GM19438 (cell line): ENCODE data around the gene CCDC144A.
"Not testable (repeated sequence)": the region's sequence is repeated elsewhere in the genome, so short reads cannot be mapped to it uniquely, and the experiment has no call there.

Source experiments
- ATAC-seq: cut with Tn5 transposase; IDR thresholded peaks from one replicate; pipeline ENCODE4 v1.9.1; 2021; ENCODE audit warnings: low read depth; ENCODE audit not compliant: unreplicated experiment

Gene CCDC144A

DNA sequence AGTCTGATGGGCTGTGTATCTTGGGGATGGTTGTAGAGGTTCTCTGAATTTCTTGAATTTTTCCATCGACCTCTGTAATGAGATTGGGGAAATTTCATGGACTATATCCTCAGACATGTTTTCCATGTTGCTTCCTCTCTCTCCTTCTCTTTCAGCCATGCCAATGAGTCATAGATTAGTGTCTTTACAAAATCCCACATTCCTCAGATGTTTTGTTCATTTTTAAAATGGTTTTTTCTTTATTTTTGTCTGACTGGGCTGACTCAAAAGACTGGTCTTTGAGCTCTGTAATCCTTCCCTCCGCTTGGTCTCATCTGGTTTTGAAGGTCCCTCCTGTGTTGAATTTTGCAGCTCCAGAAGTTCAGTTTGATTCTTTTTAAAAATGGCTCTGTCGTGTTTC, 60.5 kb downstream of the CCDC144A start:
- not testable (repeated sequence) for ATAC-seq

DNA sequence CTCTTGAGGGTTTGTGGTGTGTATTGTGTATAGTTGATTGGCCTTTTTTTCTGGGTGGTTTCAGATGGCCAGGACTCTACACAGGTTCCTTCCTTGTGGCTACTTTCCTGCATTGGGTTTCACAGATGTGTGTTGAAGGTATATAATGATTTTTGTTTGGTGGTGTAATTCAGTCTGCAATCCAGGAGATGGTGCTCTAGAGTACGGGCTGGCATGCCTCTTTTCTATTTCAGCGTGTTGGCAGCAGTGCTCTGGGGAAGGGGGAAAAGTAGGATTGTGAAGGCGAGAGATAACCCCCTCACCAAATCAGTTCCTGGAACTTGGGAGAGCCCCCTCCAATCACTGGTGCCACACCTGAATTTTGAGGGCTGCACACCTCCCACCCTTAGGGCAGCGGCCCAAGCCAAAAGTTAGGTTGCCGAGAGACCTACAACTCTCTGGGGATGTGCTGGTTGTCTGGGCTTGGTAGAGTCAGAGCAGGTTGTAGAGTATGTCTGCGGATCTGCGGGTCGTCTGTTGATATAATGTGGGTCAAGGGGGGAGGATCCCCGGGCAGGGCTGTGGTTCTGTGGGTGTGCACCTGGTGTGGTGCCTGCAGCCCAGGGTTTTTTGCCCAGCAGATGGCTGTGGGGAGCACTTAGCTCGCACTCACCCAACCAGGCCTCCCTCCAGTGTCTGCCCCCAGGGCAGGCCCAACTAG, 61.3 kb downstream of the CCDC144A start:
- not testable (repeated sequence) for ATAC-seq

DNA sequence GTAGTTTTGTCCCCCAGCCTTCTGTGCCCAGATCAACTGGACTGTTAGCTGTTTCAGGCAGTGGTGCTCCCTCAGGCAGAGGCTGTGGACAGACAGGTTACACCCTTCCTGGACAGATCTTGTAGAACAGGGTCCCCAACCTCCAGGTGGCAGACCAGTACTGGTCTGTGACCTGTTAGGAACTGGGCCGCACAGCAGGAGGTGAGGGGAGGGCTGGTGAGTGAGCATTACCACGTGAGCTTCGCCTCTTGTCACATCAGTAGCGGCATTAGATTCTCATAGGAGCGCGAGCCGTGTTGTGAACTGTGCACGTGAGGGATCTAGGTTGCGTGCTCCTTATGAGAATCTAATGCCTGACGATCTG, 61.9 kb downstream of the CCDC144A start:
- not testable (repeated sequence) for ATAC-seq

DNA sequence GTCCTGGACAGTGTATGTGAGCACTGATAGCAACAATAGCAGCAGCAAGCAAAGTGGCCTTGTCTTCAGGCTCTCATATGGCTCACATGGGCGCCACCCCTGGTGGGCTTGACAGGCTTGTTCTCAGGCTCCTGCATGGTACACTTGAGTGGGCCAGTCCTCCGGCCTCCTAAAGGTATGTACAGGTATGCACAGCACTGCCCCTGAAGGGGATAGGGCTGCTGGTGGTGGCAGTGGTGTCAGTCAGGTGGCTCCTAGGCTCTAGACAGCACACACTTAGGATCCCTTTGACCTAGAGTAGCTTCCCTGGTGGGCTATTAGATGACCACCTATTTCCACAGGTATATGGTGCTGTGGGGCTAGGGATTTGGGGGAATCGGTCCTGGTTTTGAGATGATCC, 67.5 kb downstream of the CCDC144A start:
- ATAC-seq, result not testable (repeated sequence)

DNA sequence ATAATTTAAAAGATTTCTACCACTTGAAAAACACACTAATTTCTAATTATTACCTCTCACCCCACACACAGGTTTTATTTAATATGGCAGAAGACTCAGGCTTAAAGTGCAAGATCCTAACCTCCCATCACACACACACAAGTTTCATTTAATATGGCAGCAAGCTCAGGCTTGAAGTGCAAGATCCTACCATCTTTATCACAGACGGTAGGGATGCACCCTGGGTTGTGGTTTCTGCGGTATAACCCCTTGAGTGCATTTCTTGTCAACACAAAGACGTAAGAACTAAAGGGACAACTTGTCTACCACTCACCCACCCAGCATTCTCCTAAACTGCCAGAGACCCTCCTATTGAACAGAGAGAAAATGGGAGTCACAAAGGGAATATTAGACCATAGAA, 68.1 kb downstream of the CCDC144A start:
- not testable (repeated sequence) for ATAC-seq

DNA sequence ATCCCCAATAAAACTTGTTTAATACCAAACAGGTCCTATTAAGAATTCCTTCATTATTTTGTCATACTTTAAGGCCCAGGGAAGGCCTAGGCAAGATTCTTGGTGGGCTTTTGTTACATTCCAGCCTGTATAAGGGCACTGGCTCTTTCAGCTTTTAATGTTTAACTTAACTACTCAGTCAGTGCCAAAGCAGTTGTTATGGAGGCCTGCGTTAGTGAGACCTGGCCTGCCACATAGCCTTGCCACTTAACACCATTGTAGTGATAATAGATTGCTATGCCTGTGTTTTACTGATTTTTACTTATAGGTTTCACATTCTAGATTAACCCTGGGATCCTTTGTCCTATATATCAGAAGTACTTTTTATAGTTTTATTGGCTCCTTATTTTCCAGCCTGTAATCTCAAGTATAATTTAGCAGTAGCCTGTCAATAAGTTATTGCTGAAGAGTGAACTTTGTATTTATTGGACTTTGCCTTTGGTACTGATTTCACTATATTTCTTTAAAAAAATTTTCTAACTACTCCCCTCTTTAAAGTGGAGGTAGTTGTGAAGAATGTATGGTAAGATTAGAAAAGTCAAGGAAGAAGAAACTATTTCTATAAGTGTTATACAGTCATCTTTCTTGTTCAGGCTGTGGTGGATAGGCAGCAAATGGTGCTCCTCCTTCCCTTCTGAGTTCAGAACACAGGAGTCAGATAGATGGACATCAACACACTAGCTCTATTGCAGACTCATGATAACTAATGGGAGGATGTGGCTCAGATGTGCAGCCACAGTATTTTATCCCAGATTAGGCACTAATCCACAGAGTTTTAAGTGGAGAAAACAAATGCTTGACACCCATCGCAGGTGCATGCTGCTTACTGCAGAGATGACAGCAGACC, 78.5 kb downstream of the CCDC144A start:
- not testable (repeated sequence) for ATAC-seq

DNA sequence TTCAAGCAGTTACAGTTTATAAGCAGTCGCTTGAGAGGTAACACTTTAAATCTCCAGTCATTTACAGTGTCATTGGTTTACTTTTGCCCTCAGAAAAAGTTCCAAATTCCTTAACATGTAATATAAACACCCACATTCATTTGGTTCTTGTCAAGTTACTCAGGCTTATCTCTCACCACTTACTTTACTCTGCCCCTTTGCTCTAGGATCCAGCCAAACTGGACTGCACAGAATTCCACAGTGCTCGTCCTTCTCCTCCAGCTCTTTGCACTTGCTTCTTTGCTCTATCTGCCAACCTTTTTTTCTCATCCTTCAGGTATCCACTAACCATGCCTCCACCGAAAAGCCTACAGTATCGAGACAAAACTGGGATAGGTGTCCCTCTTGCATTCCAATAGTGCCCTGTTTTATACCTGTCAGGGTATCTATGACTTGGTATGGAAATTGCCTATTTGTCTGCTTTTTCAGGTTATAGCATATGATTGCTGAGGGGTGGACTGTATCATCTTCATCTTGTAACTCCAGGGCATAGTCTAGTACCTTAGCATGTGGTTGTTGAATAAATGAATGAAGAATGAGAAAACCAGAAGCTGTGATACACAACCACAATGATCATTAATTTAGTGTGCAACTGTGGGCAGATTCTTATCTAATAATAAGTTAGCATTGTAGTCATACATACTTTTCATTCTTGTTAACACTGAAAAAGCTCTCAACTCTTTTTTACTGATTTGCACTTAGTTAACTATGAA, 82.5 kb downstream of the CCDC144A start:
- ATAC-seq, result not testable (repeated sequence)

DNA sequence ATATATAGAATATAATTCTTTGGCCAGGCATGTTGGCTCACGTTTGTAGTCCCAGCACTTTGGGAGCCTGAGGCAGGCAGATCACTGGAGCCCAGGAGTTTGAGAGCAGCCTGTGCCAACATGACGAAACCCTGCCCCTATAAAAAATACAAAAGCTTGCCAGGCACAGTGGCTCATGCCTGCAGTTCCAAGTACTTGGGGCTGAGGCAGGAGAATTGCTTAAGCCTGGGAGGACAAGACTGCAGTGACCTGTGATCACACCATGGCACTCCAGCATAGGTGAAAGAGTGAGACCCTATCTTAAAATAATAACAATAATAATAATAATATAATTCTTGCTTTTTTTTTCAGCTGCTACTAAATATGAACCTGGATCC, 83.1 kb downstream of the CCDC144A start:
- not testable (repeated sequence) for ATAC-seq

DNA sequence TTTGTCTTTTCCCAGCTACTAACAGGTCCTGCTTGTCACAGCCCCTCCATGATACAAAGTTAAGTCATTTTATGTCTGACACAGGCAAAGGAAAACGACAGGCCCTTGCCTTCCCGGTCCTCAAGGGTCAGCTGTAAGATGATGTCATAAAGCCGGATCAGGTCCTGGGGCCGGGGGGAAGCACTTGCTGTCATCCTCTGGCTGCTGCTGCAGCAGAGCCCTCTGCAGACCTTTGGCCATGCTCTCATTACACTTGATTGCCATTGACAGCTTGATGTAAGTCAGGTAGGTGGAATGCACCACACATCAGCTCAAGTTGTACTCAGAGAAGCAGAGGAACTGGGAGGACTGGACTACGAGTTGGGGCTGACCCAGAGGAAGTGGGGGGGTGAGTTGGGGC, 97.8 kb downstream of the CCDC144A start:
- ATAC-seq, result not testable (repeated sequence)

DNA sequence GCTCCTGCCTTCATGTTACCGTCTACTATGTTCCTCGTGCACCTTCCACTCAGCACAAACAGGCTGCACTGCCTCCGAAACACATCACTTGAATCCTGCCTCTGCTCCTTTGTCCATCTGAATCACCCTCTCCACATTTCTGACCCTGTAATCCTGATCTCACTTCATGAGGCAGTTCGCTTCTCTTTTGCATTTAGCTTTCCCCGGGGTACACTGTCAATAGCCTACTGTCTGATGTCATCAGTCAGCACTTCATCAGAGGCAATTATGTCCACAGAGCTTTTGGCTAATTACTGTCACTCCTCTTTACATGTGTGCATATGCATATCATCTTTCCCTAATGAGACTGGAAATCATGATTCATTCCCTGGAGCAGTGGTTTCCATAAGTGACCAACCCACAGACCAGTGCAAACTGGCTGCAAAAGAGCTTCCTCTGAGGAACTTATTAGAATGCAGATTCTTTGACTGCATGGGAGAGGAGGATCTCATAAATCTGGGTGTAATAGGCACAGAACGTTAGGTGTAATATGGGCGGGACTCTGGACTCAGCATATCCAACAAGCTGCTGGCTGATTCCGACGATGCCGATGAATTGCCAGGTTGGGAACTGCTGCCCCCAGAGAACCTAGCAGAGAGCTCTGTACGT, 99.0 kb downstream of the CCDC144A start:
- not testable (repeated sequence) for ATAC-seq

DNA sequence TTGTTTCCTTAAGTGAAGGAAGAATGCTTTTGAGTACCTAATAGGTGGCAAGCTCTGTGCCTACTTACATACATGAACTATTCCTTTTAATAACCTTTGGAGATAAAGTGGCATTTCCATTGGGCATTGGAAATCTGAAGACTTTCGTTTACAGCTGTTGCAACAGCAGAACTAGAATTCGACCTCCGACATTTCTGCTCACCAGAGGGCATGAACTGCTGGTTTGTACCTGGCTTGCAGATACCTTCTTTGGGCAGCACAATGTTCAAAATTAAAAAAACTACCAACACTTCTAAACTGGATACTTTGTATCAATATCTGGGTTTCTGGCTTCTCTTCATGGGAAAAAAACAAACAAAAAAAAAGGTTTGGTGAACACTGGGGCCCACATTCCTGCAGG, 99.6 kb downstream of the CCDC144A start:
- not testable (repeated sequence) for ATAC-seq

DNA sequence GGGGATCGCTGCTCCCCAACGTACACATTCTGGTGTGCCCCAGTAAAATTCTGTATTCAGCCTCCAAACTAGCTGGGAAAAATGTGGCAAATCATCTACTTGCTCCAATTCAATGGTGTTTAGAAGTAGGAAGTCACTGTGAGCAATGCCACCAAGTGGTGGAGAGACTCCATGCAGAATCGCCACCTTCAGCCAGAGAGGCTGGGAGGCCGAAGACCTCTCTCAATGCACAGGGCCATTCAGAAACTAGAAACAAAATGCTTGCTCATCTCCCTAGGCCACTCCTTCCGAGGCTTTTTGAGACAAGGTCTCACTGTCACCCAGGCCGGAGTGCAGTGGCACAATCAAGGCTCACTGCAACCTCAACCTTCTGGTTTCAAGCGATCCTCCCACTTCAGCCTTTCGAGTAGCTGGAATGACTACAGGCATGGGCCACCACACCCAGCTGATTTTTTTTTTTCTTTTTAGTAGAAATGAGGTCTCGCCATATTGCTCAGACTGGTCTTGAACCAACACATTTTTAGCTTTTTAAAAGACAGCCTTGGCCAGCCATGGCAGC, 100.4 kb downstream of the CCDC144A start:
- ATAC-seq, result not testable (repeated sequence)

DNA sequence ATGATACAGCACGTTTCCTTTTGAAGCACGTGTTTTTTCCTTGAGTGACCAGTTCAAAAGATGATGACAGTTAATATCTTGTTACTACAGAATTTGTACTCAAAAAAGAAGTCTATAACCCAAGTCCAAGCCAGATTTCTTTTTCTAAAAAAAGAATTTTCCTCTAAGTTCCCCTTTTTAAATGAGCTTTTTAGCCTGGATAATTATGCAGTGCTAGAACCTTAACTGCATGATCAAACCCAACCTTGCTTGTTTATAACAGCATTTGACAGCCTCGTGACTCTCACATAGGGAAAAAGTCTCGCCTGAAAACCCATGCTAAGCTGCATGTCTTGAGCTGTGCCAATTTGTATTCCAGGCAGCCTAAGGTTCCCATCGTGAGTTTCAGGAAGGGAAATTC, 104.2 kb downstream of the CCDC144A start:
- not testable (repeated sequence) for ATAC-seq

DNA sequence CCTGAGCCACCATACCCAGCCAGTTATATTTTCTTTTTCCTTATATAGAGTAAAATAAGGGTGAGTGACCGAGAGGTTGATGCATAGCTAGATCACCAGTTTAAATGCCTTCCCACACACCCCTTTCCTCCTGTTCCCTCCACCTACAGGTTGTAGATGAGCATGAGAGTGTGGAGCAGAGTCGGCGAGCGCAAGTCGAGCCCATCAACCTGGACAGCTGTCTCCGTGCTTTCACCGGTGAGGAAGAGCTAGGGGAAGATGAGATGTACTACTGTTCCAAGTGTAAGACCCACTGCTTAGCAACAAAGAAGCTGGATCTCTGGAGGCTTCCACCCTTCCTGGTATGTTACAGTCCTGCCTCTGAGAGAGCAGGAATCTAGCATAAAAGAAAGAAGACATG, 105.9 kb downstream of the CCDC144A start:
- ATAC-seq, result not testable (repeated sequence)

DNA sequence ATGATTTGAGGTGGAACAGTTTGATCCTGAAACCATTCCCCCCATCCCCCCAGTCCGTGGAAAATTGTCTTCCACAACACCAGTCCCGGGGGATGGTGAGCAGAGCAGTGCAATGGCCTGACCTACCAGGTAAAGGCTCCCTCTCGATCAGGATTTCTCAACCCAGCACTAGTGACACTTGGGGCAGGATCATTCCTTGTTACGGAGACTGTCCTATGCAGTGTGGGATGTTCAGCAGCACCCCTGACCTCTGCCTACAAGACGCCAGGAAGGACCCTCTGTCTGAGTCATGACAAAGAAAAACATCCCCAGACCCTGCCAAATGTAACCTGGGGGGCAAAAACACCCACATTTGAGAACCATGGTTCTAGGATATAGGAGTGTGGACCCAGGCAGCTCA, 114.8 kb downstream of the CCDC144A start:
- not testable (repeated sequence) for ATAC-seq

DNA sequence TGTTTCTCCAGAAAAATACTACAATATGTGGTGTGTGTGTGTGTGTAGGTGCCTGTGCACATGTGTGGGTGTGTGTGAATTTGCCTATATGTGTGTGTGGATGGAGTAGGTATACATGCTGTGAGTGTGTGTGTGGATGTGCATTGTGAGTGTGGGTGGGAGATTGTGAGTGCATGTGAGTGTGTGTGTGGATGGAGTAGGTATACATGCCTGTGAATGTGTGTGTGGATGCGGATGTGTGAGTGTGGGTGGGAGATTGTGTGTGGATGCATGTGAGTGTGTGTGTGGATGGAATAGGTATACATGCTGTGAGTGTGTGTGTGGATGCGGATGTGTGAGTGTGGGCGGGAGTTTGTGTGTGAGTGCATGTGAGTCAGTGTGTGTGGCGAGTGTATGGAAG, 116.6 kb downstream of the CCDC144A start:
- not testable (repeated sequence) for ATAC-seq

DNA sequence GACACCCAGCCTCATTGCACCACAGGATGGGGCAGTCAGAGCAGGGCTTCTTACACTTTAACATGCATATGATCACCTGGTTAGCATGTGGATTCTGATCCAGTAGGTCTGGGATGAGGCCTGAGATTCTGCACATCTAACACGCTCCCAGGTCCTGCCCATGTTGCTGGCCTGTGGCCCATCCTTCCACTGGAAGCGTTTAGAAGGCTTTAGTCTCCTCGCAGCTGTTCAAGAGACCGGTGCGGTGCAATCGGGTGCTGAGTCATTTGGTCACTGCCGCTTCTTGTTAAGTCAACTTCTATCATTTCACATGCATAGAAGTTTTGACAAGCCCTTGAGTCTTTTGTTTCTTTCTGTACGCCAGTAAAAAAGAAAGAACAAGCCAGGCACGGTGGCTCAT, 117.6 kb downstream of the CCDC144A start:
- not testable (repeated sequence) for ATAC-seq

DNA sequence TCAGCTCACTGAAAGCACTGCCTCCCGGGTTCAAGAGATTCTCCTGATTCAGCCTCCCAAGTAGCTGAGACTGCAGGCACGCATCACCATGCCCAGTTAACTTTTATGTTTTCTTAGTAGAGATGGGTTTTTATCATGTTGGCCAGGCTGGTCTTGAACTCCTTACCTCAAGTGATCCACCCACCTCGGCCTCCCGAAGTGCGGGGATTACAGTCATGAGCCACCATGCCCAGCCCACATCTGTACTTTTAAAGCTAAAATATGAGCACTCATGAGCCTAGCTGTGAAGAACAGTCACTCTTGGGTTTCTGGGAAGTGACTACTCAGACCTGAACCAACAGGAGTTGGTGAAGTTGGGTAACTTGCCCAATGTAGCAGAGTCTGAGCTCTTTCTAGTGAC, 120.2 kb downstream of the CCDC144A start:
- not testable (repeated sequence) for ATAC-seq

DNA sequence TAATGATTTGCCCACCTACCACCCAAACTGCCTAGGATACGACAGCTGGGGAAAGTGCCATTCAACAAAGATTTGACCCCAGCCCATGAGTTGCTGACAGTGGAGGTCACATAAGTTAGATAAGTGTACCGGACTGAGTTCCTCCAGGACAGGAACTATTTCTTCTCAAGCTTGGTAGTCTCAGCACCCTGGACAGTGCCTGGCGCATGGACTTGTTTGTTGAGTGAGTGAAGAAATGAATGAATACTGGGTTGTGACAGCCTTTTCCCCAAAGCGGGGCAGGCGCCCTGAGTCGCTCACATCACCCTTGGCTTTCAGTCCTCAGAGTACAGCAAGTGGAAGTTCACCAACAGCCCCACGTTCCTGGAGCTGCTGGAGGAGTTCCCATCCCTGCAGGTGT, 122.1 kb downstream of the CCDC144A start:
- not testable (repeated sequence) for ATAC-seq

DNA sequence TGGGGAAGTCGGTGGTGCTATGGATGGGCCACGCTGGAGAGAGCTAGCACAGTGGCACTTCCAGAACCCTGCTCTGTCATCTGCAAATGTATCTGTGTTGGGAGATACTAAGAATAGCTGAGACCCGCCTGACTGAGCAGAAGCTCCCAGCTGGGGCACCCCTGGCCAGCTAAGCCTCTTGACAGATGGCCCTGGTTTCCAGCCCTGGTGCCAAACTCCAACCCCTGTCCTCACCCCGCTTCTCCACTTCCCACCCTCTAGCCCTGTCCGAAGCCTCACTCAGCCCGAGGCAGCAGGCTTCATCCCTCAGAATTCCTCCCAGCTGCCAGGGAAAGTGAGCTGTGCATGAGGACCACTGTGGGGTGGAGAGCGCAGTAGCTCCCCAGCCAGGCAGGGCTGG, 124.4 kb downstream of the CCDC144A start:
- ATAC-seq, result no peak
